Measurements from ENCODE around the gene FKBP8.

- no peak for TF ChIP-seq POLR2A (IDR thresholded peaks at IDR 0.05)
- TF ChIP-seq, protein P1, sequence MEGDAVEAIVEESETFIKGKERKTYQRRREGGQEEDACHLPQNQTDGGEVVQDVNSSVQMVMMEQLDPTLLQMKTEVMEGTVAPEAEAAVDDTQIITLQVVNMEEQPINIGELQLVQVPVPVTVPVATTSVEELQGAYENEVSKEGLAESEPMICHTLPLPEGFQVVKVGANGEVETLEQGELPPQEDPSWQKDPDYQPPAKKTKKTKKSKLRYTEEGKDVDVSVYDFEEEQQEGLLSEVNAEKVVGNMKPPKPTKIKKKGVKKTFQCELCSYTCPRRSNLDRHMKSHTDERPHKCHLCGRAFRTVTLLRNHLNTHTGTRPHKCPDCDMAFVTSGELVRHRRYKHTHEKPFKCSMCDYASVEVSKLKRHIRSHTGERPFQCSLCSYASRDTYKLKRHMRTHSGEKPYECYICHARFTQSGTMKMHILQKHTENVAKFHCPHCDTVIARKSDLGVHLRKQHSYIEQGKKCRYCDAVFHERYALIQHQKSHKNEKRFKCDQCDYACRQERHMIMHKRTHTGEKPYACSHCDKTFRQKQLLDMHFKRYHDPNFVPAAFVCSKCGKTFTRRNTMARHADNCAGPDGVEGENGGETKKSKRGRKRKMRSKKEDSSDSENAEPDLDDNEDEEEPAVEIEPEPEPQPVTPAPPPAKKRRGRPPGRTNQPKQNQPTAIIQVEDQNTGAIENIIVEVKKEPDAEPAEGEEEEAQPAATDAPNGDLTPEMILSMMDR (IDR thresholded peaks at IDR 0.05), result no peak
These were observed 14.2 kb upstream of the FKBP8 start, which contains the start of gene KXD1 for GRCh38 chr19:18557411-18558201.

Data from lower leg skin (tissue), 3 donors.